Measurements from ENCODE around the gene SGTB.
"Not testable (repeated sequence)": the region's sequence is repeated elsewhere in the genome, so short reads cannot be mapped to it uniquely, and the experiment has no call there.

SGTB gene

DNA sequence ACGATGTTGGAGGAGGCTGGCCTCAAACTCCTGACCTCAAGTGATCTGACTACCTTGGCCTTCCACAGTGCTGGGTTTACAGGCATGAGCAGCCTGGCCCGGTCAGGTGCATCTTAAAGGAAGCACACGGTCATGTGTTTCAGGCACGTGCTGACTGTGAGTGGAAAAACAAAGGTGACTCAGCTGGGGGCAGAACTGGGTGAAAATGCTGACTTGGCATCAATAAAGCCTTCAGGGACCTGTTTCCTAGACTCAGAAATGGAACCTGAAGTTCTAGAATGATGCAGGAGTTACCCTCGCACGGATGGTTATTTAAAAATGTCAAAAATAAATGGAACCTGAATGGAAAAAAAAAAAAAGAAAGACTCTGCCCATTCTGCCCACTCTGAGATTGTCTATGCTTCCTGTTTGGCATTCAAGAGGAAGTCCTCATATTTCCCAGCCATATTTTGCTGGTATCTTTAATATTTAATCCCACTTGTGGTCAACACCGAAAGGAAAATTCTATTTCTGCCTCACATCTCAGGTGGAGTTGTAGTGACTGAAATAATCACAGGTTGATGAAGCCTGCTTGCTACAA, 12.4 kb upstream of the SGTB start:
- DNase-seq: not testable (repeated sequence)

DNA sequence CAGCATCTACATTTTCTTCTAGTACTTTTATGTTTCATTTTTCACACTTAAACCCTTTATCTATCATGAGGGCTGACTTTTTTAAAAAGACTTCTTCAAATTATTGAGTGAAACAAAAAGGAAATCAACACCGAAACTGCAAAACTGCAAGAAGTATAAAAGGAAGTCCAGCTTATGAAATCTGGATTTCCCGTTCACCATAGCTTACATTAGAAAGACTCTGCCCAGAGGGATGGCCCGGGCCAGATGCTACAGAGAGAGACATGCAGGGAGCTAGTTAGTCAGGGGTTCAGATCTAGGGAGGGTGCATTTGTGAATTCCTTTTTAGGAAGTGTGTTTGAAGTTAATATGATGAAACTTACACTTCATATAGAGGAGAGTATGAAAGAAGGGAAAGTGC, 10.1 kb upstream of the SGTB start:
- not testable (repeated sequence) for DNase-seq

DNA sequence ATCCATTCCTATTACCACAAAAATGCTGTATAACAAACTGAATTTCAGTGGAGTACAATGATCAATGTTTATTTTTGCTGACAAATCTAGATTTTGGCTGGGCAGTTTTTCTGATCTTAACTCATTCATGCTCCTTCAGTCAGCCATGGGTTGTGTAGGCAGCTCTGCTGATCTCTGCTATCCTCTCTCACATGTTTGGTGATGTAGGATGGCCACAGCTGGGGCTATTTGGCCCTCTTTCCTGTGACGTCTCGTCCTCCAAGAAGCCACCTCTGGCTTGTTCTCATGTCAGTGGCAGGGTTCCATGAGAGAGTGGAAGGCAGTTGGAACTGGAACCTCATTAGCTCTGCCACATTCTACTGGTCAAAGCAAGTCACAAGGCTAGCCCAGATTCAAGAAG, 9.0 kb upstream of the SGTB start:
- DNase-seq: no peak

DNA sequence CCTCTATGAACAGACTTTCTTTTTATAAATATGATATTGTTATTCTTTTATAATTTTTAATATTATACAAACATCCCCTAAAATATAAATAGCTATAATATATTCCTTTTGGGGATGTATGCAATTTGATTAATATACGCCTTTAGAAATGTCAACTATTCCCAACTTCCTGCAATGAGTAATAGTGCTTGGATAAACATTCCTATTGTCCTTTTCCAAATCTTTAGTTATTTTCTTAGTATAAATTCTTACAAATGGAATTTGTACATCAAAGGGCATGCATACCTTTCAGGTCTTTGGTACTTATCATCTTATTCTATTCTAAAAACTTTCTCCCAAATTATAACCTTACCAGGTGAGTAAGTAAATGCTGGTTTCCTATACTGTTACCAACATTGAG, 6.3 kb upstream of the SGTB start:
- no peak for DNase-seq

DNA sequence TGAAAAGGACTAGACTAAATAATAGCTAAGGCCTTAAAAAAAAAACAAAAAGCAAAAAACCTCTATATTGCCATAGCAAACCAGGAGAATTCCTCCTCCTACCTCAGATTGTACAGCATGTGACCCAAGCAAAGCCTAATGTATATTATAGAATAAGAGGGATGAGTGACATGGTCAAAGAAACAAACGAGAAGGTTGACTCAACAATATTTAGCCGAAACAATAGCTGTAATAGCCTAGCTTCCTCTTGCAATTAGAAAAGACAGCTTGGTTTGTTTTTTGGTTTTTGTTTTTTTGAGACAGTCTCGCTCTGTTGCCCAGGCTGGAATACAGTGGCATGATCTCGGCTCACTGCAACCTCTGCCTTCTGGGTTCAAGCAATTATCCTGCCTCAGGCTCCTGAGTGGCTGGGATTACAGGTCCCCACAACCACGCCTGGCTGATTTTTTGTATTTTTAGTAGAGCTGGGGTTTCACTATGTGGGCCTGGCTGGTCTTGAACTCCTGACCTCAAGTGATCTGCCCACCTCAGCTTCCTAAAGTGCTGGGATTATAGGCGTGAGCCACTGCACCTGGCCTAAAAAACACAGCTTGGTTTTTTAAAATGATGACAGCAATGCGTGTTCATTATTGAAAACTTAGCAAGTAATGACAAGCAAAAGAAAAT, 5.7 kb upstream of the SGTB start:
- no peak for DNase-seq

DNA sequence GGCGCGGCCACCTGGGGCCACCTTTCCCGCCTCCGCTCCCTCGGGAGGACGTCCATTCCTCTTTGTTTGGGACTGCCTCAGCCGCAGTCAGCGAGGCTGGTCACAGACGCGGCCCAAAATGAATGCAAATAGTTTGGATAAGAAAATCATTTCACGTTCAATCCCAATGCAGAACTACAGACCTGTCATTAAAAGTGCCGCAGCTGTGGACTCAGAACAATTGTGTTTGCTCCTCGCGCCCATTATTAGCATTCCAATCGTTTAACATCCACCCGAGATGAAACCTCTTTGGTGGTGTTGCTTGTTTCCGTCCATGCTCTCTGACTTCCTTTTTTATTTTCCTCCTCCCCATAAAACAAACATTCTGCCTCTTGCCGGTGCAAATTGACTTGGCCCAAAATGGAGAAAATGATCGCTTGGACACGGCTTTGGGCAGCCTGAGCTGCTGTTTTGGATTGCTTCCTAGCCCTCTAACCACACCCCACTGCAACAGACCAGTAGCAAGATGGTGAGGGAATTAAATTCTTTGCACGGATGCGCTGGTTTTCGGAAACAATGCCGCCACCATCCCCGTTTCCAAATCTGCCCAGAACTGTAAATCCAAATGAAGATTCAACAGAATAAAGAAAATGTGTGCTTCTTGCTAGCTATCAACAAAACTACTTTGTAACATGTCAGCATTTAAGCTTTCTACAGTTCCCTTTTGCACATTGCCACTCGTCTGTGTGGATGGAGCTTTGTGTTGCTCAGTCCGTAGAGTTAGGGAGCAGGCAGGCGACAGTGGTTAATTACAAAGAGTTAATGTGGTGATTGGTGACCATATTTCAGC, 880 bp upstream of the SGTB start:
- DNase-seq: no peak

DNA sequence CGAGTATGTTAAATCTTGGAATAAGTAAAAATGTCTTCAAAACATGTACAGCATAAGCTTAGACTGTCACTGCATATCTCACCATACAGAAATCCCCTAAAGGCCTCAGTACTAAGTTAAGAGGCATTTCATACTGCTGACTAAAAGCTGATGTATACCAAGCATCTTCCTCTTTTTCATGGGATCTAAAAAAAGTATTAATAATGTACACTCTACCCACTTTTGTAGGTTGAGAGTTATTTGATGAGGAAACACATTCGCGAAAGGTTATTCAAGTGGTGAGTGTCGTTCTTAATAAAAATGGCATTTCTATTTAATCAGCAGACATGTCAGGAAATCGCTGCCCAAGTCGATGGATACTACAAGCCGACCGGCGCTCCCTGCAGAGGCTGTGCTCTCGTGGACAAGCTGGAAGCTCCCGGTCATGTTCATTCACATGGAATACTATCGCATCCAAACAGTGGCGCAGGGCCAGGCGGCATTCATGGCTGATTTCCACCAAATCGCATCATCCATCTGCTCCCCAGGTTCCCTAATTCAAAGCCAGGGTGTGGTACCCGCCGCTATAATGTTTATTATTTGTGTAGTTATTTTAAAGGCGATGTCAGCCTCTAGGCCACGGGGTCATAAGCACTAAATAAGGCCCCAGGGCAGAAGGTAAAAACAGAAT, 724 bp downstream of the SGTB start:
- no peak for DNase-seq

DNA sequence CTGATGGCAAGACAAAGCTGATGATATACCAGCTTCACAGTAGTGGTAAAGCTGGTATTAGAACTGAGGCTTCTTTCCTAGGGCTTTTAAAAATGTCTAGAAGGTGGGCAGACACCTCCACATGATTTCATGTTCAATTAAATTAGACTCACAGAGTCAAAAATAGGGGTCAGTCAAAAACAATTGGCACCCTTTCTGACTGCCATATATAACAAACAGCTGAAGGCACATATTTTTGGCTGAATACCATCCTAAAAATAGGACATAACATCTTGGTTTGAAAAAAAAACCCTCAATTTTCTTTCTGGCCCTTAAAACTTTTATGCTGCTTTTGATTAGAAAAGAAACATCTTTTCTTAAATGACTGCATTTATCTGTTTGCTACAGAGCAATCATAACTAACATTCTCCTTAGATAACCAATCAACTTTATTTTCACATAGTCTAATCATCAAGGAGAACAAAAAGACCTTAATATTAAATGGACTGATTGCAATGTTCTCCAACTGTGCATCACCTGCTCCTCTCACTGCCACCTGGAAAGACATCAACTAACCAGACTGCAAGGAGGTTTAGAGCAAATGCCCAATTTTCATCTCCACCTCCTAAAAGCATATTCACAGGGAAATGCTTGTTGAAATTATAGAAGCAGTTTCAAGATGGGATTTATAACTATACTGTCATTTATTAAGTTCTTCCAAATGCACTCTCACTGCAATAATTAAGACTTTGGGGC, 3.2 kb downstream of the SGTB start:
- no peak for DNase-seq

DNA sequence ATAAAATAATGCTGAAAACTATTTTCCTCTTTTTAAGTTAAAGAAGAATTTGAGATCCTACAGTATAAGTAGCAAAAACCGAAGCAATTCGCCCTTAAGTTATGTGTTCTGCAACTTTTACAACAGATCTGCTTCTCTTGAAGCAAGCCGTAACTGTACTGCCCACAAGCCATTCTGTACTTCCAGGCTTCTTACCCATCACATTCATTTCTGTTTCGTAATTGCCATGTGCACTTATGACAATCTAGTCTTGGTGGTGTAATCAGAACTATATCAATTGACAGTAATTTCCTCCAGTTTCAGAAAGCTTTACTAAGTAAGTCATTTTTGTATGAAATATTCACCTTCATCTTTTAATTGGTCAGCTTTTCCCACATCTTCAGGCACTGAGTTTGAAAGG, 13.8 kb downstream of the SGTB start:
- DNase-seq: no peak

DNA sequence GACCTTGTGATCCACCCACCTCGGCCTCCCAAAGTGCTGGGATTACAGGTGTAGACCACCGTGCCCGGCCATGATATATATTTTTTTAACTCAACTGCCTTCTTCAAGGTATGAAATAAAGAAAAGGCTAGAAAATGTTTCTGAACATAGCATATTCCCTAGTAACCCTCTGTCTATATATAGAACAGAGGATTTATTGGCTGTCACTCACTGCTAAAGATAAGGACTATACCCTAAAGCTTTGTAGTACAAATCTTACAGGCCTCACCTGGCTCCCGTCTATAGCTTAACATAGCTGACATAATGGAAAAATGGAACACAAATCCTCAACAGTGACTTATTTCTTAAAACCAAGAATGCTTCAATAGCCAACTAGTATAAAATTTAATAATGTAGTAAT, 14.2 kb downstream of the SGTB start:
- no peak for DNase-seq

DNA sequence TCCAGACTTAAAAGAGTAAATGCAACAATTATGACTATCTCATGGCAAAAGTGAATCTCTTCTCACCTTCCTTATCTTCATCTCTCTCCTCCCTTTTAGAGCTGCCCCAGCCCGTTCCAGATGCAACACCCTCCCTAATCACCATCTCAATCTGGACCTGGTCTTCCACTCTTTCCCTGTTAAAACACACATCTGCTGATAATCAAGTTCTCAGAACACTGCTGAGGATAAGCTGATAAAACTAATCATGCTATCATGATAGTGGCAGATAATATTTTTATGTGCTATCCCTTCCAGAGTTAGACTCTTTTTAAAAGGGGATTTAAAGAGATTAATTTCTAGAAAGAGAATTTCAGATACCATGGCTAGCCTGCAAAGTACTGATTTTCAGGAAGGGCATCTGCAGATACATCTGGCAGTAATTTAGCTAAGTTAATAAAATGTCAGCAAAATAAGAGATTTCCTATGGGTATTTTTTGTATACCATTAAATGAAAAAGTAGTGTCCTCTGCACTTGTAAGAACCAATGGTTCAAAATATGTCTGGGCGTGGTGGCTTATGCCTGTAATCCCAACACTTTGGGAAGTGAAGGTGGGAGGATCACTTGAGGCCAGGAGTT, 17.2 kb downstream of the SGTB start:
- no peak for DNase-seq

DNA sequence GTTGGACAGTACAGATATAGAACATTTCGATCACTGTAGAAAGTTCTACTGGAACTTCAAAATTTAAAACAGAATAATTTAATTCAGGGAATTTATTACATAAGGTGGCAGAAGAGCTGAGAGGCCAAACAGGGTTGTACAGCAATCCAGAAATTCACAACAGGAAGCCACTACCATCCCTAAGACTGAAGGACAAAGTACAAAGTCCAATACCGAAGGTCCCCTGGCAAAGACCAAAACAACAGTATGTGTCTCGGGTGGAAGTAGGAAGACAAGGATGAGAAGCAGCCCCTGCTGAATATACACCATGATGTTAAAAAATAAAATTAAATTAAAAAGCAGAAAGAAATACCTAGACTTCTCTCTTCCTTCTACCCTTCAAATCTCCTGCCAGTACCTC, 19.9 kb downstream of the SGTB start:
- DNase-seq: no peak

DNA sequence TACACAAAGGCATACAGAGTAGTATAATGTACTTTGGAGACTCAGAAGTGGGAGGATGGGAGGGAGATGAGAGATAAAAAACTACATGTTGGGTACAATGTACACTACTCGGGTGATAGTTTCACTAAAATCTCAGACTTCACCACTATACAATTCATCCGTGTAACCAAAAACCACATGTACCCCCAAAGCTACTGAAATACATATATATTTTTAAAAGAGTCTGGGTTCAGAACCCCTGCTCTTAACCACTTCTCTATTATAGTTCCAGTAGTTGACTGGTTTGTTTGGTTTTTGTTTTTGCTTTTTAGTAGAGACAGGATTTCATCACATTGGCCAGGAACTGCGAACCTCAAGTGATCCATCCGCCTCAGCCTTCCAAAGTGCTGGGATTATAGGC, 22.6 kb downstream of the SGTB start:
- no peak for DNase-seq

DNA sequence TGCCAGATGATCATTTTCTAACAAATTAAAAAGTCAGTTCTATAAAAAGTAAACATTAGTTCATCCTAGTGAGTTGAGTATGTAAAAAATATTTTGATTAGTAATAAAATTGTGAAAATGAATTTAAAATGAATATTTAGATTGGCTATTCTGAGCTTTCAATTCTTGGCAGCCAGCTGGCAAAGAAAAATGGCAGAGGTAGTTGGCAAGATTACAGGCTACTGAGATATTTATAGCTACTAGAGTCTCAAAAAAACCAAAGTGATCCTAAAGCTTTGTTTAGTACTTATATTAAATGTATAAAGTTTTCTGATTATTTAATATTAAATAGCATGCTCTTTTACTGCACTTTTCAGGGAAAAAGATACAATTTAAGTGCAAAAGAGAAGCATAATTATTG, 25.0 kb downstream of the SGTB start:
- DNase-seq: no peak

DNA sequence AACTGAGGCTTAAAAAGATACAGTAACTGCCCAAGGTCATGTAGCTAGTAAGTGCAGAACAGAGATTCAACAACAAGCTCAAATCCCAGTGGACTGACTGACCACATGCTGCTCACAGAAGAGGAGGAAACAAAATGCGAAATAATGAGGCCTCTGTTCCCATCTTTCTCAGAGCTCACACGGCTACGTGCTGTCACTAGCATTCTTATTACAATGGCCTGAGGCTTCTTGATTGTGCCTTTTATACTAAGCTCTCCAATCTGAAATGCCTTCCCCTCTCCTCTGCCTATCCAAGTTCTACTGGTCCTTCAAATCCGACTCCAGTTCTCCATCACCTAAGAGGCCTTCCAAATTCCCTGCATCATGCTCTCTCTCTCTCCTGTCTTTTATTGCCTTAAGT, 26.0 kb downstream of the SGTB start:
- no peak for DNase-seq

DNA sequence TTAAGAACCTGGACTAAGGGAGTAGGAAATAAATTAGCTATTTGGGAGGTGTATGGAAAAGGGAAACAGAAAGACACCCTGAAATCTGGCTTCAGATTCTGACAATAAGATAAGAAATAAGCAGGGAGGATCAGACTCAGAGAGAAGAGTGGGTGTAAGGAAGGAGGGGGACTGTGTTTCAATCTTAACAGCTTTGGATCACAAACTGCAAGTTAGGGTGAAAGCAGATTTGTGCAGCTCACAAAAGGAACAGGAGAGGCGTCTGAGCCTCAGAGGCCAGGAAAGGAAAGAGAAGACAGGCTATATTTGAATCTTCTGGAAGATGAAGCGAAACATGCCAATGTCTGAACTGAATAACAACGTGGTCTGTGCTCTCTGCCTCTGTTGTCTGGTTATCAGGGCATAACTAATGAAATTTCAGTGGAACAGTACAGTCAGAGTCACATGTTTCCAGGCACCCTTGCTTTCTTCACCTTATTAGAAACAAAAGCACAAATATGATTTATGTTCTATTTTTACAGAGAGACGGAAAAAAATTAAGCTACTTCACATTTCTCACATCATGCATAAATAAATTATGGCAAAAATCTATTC, 26.6 kb downstream of the SGTB start:
- DNase-seq: no peak

DNA sequence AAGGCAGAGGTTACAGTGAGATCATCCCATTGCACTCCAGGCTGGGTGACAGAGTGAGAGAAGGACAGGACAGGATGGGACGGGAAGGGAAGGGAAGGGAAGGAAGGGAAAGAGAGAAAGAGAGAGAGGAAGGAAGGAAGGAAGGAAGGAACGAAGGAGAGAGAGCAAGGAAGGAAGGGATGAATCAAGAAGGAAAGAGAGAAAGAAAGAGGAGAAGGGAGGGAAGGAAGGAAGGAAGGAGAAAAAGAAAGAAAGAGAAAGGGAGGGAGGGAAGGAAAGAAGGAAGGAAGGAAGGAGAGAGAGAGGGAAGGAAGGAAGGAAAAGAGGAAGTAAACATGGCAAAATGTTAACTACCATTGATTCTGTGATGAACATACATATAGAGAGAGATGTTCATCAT, 28.8 kb downstream of the SGTB start:
- DNase-seq: no peak

DNA sequence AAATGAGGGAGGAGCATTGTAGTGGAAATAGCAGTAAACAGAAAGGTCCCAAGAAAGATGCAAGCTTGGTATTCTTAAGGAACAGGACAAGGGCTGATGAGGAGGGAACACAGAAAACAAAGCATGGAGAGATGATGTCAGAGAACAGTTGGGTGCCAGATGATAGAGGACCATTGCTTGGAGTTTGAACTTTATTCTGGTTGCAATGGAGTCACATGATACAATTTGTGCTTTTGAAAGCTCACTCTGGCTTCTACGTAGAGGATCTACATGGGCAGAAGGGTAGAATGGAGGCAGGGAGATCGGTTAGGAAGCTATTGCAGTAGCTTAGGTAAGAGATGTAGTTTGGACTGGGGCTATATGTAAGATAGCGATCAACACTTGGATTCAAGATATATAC, 39.8 kb downstream of the SGTB start:
- DNase-seq: no peak

DNA sequence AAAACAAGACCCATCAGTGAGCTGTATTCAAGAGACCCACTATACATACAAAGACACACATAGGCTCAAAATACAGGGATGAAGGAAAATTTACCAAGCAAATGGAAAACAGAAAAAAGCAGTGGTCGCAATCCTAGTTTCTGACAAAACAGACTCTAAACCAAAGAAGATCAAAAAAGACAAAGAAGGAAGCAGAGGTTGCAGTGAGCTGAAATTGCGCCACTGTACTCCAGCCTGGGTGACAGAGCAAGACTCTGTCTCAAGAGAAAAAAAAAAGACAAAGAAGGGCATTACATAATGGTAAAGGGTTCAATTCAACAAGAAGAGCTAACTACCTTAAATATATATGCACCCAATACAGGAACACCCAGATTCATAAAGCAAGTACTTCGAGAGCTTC, 45.9 kb downstream of the SGTB start:
- DNase-seq: not testable (repeated sequence)

DNA sequence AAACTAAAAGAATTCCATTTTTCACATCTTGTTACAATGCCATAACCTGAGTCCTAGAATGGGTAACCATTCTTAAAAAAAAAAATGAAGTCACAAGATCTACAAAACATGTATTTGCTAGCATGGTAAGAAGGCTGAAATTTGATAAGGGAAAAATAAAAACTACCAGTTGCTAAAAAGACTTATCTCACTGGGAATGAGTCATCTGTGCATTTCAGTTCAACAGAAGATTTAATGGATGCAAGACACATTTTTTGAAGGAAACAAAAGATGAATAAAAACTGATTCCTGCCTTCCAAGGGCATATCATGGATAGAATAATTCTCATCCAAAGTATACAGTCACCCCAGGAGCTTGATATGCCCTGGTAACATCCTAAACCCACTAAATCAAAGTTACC, 47.2 kb downstream of the SGTB start:
- DNase-seq: no peak

DNA sequence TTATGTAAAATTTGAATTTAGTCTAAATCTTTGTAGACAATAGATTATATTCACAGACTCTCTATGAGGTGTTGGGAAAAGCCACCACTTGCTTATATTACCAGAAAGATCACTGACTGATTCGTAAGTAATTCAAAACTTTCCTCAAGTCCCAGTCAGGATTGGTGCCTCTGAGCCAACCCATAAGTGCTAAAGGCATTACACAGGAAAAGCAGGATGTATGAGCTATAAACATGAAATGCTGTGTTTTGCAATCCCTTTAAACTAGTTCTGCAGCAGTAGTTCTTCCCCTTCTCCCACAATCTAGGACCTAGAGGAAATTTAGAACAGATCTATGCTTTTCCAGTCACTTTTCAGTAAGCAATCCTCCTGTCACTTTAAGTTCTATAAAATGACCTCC, 49.1 kb downstream of the SGTB start:
- no peak for DNase-seq

DNA sequence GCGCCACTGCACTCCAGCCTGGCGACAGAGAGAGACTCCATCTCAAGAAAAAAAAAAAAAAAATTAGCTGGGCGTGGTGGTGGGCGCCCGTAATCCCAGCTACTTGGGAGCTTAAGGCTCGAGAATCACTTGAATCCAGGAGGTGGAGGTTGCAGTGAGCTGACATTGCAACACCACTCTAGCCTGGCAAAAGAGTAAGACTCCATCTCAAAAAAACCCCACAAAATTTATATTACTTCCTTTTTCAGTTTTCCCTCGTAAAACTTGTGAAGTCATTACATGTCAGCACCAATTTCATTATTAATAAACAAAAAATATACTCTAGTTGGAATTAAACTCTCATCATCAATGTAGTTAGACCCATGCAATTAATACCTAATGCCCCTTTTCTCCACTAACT, 53.2 kb downstream of the SGTB start:
- DNase-seq: no peak

Measured in effector CD4-positive, alpha-beta T cell (primary cell).